VCaP (cell line): Measurements from ENCODE around the gene ADGRB3.
"Not testable (repeated sequence)": the region's sequence is repeated elsewhere in the genome, so short reads cannot be mapped to it uniquely, and the experiment has no call there.

Experiments
- H3K27ac ChIP-seq: fragments of 450-650 bp; 2 replicates; pipeline ENCODE4 v1.5.1; 2017
- TF ChIP-seq, protein P1 (sequence below): fragments of 450-650 bp; conservative IDR thresholded peaks from 2 replicates; pipeline ENCODE4 v1.5.1; 2017; ENCODE audit warnings: mild to moderate bottlenecking, moderate library complexity

ADGRB3 gene

DNA sequence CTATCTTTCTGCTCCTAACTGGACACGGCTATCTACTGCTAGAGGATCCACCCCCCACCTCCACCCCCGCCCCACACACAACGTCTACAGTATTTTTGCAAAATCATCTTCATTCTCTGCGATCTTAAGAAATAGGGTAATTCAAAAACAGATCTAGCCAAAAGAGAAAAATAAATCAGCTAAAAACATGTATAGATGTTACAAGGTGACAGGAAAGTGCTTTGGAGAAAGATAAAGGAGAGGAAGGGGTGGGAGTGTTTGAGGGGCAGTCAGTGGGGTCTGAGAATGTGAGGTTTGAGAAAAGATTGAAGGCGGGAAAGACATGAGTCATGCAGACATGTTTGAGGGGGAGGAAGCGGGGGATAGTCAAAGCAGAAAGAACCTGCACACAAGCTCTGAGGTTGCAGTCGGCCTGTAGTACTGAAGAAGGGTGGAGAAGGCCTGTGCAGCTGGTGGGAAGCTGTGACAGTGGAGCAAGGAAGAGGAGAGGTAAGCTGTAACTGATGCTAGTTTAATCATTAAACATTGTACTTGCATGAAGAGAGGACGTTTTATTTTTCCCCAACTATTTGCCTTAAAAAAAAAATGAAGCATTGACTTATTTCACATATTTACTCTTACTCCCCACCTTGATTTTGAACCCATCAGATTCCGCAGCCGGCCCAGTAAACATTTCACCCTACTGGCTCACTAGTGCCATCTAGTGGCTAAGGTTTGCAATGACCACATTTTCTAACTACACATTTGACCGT is 332.6 kb downstream of the ADGRB3 start:
- TF ChIP-seq, protein P1, sequence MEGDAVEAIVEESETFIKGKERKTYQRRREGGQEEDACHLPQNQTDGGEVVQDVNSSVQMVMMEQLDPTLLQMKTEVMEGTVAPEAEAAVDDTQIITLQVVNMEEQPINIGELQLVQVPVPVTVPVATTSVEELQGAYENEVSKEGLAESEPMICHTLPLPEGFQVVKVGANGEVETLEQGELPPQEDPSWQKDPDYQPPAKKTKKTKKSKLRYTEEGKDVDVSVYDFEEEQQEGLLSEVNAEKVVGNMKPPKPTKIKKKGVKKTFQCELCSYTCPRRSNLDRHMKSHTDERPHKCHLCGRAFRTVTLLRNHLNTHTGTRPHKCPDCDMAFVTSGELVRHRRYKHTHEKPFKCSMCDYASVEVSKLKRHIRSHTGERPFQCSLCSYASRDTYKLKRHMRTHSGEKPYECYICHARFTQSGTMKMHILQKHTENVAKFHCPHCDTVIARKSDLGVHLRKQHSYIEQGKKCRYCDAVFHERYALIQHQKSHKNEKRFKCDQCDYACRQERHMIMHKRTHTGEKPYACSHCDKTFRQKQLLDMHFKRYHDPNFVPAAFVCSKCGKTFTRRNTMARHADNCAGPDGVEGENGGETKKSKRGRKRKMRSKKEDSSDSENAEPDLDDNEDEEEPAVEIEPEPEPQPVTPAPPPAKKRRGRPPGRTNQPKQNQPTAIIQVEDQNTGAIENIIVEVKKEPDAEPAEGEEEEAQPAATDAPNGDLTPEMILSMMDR: peak; percentile 95
- H3K27ac ChIP-seq: no peak overlapping the region

DNA sequence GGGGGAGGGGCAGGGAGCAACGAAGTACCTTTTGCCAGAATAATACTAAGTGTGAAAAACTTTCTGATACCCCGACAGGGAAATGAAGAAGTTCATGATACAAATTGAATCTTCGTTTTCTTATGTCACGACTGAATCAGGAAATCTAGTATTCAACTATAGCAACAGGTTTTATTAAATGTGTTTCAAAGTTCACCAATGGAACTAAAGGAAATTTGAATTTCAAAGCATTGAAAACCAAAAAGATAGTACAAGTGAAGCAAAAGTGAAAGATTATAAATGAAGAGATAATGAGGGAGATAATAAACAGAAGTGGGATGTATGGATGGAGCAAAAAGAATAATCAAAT is 333.2 kb downstream of the ADGRB3 start:
- TF ChIP-seq, protein P1: no peak; the same call in none of the 2 replicates
- H3K27ac ChIP-seq: no peak overlapping the region

DNA sequence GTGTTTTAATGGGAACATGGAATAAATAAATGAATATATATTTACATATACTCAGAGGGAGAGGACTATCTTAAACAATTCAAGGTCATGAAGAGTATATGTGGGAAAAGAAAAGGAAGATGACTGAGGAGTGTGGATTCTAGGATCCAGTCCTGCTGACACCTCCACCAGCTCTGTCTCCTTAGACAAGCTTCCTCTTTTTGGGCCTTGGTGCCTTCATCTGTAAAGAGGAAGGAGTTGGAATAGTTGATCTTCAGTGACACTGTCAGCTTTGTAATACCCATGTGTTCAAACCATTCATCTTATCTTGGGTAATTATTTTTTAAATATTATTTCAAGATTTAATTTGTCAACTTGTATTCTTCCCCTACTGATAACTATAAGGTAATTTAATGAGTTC is 338.0 kb downstream of the ADGRB3 start:
- TF ChIP-seq, protein P1: no peak

DNA sequence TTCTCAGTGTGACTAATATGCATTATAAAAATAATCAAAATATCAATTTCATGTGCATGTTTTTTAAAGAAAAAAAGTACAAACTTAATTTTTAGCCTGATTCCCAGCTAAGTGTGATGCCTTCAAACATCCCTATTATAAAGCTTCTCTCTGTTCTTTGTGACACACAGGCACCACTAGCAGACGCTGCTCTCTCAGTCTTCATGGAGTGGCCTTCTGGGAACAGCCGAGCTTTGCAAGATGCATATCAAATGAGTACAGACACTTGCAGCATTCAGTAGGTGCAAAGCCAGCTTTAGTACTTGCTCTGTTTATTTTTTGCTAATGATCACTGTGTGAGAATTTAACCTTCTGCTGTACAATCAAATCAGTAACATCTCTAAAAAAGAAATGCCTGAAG is 340.0 kb downstream of the ADGRB3 start:
- H3K27ac ChIP-seq: no peak overlapping the region
- TF ChIP-seq, protein P1: peak; percentile 64

More for the DNA sequence above, 338.0 kb downstream of the ADGRB3 start:
- no peak overlapping the region for H3K27ac ChIP-seq

DNA sequence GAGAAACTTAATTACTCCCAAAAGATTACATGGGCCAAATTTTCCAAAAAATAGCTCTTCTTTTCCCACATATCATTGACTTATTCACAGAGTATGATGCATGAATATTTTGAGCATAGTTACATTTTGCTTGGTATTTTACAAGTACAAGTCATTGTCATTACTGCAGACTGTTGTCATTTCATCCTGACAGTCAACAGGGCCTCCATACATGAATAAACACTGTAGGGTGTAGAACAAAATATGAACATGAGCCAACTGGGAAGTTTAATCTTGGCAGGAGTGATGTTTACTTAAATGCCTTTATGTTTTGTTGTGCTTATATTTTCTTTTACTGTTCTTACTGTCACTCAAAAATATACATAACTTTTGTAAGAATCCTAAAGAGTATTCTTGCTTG is 340.7 kb downstream of the ADGRB3 start:
- TF ChIP-seq, protein P1: no peak
- H3K27ac ChIP-seq: no peak overlapping the region

DNA sequence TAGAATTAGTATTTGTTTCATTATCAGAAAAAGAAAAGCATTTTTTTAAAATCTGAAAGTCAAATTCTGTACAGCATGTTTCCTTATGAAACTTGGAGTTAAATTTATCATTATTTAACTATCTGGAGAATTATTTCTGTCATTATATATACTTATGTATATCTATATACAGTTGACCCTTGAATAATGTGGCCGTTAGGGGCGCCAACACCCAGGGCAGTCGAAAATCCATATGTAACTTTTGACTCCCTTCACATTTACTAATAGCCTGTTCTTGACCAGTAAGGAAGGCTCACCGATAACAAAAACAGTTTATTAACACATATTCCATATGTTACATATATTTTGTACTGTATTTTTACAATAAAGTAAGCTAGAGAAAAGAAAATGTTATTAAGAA is 341.2 kb downstream of the ADGRB3 start:
- TF ChIP-seq, protein P1: peak; percentile 36
- no peak overlapping the region for H3K27ac ChIP-seq

DNA sequence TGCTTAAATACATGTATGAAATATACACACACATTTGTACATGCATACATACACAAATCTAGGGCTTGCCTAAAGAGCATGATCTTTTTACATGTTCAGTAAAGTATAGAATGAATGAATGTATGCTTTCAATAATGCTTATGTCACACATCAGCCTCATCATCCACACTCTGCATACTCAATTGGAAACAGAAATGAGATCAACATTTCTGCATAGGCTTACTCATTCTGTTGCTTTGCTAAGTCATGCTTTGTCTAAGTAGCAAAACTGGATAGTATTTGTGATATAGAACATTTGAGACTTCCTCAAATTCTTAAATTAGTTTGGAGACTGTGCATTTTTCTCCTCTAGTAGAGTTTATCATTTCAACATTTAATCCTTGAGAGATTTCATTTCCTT is 343.3 kb downstream of the ADGRB3 start:
- no peak overlapping the region for H3K27ac ChIP-seq

DNA sequence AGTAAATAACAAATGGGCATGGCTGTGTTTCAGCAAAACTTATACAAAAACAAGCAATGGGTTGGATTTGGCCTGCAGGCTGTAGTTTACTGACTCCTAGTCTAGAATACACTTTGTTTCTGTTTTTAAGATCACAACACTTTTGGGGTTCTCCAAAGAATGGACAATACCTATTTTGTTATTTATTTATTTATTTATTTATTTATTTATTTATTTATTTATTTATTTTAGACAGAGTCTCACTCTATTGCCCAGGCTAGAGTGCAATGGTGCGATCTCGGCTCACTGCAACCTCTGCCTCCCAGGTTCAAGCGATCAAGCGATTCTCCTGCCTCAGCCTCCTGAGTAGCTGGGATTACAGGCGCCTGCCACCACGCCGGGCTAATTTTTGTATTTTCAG is 346.6 kb downstream of the ADGRB3 start:
- H3K27ac ChIP-seq: not testable (repeated sequence)

More for the DNA sequence above, 343.3 kb downstream of the ADGRB3 start:
- TF ChIP-seq, protein P1: no peak
